Osteocyte (in vitro differentiated cells): ENCODE measurements around the gene CRTC3. TPM values are rescaled to one million over a fixed set of nuclear protein-coding genes. Genes with fewer than 3 reads are reported as not detected.

Experiments
- DNase-seq: peaks from one replicate; pipeline ENCODE4 v3.0.0; 2021; ENCODE audit warnings: mixed read lengths; ENCODE audit not compliant: unreplicated experiment; ENCODE audit errors: extremely low spot score
- H3K27ac Mint-ChIP-seq: one replicate; pipeline ENCODE4 v1.8.0; 2021; ENCODE audit warnings: mild to moderate bottlenecking, mixed read lengths; ENCODE audit not compliant: unreplicated experiment
- H3K27me3 Mint-ChIP-seq: one replicate; pipeline ENCODE4 v1.8.0; 2021; ENCODE audit warnings: mixed read lengths; ENCODE audit not compliant: unreplicated experiment
- H3K36me3 Mint-ChIP-seq: one replicate; pipeline ENCODE4 v1.8.0; 2021; ENCODE audit warnings: mixed read lengths; ENCODE audit not compliant: unreplicated experiment
- H3K4me1 Mint-ChIP-seq: one replicate; pipeline ENCODE4 v1.8.0; 2021; ENCODE audit warnings: mixed read lengths; ENCODE audit not compliant: unreplicated experiment
- H3K4me3 Mint-ChIP-seq: one replicate; pipeline ENCODE4 v1.8.0; 2021; ENCODE audit warnings: mild to moderate bottlenecking, moderate library complexity, mixed read lengths; ENCODE audit not compliant: unreplicated experiment
- H3K9me3 Mint-ChIP-seq: one replicate; pipeline ENCODE4 v1.8.0; 2021; ENCODE audit warnings: mixed read lengths; ENCODE audit not compliant: unreplicated experiment
- total RNA-seq: library from RNA; stranded (reverse); gene quantifications from 2 replicates; pipeline ENCODE4 v1.2.1, GENCODE V29; 2021
- TF ChIP-seq, protein P1 (sequence below): fragments of 200-600 bp; sonication (generic); IDR thresholded peaks from 2 replicates; pipeline ENCODE4 v1.5.0; 2021; ENCODE audit warnings: antibody characterized with exemption, mild to moderate bottlenecking, moderate library complexity

The CRTC3 gene
- total RNA-seq, 1 donor from 2014 or later: 48.6 TPM

DNA sequence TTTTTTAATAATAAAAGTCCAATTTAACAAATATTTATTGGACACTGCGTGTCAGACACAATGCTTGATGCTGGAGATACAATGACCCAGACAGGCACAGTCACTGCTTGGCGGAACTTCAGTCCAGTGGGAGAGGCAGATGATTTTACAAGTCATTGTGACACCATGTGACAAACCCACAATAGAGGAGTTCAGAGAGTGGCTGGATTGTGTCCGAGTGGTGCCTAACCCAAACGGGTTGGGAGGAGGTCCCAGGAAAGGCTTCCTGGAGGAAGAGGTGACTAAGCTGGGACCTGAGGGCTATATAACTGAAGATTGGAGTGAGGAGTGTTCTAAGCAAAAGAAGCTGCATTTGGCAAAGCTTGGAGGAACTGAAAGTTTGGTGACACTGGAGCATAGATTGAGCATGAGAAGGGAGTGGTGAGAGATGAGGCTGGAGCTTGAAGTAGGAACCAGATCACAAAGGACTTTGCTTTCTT is 41.4 kb downstream of the CRTC3 start:
- TF ChIP-seq, protein P1, sequence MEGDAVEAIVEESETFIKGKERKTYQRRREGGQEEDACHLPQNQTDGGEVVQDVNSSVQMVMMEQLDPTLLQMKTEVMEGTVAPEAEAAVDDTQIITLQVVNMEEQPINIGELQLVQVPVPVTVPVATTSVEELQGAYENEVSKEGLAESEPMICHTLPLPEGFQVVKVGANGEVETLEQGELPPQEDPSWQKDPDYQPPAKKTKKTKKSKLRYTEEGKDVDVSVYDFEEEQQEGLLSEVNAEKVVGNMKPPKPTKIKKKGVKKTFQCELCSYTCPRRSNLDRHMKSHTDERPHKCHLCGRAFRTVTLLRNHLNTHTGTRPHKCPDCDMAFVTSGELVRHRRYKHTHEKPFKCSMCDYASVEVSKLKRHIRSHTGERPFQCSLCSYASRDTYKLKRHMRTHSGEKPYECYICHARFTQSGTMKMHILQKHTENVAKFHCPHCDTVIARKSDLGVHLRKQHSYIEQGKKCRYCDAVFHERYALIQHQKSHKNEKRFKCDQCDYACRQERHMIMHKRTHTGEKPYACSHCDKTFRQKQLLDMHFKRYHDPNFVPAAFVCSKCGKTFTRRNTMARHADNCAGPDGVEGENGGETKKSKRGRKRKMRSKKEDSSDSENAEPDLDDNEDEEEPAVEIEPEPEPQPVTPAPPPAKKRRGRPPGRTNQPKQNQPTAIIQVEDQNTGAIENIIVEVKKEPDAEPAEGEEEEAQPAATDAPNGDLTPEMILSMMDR: no peak
- no peak for DNase-seq
- Mint-ChIP-seq H3K27me3 (no peaks in the 10 kb centered on the region), H3K9me3 (peaks cover 8% of the 10 kb centered on the region), H3K4me3 (no peak overlapping the region), H3K4me1 (no peaks in the 10 kb centered on the region), H3K27ac (no peak overlapping the region), H3K36me3 (peaks cover 10% of the 10 kb centered on the region)

DNA sequence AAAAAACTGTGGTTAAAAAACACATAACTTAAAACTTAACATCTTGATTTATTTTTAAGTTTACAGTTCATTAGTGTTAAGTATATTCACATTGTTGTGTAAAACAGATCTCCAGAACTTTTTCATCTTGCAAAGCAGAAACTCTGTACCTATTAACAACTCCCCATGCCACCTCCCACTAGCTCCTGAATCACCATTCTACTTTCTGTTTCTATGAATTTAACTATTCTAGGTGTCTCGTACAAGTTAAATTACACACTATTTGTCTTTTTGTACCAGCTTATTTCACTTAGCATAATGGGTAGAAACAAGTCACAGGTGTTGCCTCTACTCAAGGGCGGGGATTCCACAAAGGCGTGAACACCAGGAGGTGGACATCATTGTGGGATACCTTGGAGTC is 43.2 kb downstream of the CRTC3 start:
- H3K9me3 Mint-ChIP-seq: peaks cover 8% of the 10 kb centered on the region
- H3K4me3 Mint-ChIP-seq: no peak overlapping the region
- no peaks in the 10 kb centered on the region for H3K27me3 Mint-ChIP-seq
- TF ChIP-seq, protein P1: no peak
- no peaks in the 10 kb centered on the region for H3K4me1 Mint-ChIP-seq
- H3K36me3 Mint-ChIP-seq: peaks cover 11% of the 10 kb centered on the region
- no peak for DNase-seq
- no peak overlapping the region for H3K27ac Mint-ChIP-seq

DNA sequence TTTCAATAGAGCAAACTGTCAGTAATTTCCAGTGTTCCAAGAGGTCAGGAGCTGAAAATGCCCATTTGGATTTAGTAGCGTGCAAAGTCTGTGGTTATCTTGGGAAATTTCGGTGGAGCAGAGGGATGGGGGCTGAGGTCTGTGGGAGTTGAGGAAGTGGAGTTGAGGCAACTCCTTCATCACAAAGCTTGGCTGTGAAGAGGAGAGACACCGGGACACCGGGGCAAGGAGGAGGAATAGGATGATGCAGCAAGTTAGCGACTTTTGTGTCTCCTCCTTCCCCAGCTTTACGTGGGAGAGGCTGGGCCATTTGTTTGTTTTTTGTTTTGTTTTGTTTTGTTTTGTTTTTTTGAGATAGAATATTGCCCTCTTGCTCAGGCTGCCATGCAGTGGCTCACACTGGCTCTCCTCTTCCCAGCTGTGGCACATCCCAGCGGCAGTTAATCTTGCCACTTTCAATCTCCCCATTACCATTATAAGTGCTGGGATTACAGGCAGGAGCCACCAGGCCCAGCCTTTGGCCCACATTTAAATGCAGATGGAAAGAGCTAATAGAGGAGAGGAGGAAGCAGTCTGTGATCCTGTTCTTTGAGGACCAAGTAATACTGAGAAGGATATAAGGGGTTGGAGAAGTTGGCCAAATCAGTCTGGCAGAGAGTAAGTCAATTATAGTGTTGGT is 47.1 kb downstream of the CRTC3 start:
- H3K4me3 Mint-ChIP-seq: no peak overlapping the region
- H3K4me1 Mint-ChIP-seq: peaks cover 9% of the 10 kb centered on the region
- H3K27ac Mint-ChIP-seq: no peak overlapping the region
- no peak for DNase-seq
- TF ChIP-seq, protein P1: no peak
- peaks cover 13% of the 10 kb centered on the region for H3K36me3 Mint-ChIP-seq
- no peaks in the 10 kb centered on the region for H3K27me3 Mint-ChIP-seq
- H3K9me3 Mint-ChIP-seq: peaks cover 8% of the 10 kb centered on the region

DNA sequence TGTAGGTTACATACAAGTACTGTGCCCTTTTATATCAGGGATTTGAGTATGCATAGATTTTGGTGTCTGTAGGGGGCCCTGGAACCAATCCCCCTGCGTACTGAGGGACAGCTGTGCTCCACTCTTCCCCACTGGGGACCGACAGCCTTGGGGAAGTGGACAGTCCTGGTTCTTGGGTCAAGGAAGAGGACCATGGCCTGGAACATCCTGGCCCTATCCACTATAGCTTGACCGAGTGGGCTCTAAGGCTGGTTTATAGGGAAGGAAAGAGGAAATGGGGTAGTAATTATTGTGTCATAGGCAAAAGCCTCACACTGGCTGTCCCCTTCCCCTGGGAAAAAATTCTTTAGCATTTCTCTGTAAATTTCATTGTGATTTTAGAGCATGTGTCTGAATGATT is 49.5 kb downstream of the CRTC3 start:
- Mint-ChIP-seq H3K27me3 (no peaks in the 10 kb centered on the region), H3K4me1 (peaks cover 26% of the 10 kb centered on the region), H3K27ac (no peak overlapping the region), H3K36me3 (peaks cover 7% of the 10 kb centered on the region), H3K9me3 (no peaks in the 10 kb centered on the region), H3K4me3 (no peak overlapping the region)
- TF ChIP-seq, protein P1: no peak
- no peak for DNase-seq

DNA sequence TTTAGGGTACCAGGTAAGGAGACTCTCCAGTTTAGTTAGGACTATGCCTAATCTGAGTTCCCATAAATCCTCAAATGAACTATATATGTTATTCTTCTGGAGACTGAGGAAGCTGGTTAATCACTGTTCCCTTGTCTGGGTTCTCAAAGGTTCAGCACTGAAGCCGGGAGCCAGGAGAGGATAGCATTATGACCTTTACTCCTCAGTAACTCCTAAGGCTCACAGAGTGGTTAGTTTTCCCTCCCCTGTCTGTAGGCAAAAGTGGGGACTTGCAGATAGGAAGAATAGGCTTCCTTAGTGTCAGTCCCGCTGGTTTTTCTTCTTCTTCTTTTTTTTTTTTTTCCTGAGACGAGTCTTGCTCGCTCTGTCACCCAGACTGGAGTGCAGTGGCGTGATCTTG is 50.4 kb downstream of the CRTC3 start:
- H3K9me3 Mint-ChIP-seq: no peaks in the 10 kb centered on the region
- peaks cover 7% of the 10 kb centered on the region for H3K36me3 Mint-ChIP-seq
- no peak overlapping the region for H3K4me3 Mint-ChIP-seq
- peaks cover 26% of the 10 kb centered on the region for H3K4me1 Mint-ChIP-seq
- H3K27ac Mint-ChIP-seq: no peak overlapping the region
- TF ChIP-seq, protein P1: no peak
- DNase-seq: no peak
- no peaks in the 10 kb centered on the region for H3K27me3 Mint-ChIP-seq
